Measurements from ENCODE around the gene CDKN2B-AS1.

- no peak for TF ChIP-seq CTCF (IDR thresholded peaks at IDR 0.05; ENCODE audit: poor library complexity)
- no peak for TF ChIP-seq EZH2 (IDR thresholded peaks at IDR 0.05; ENCODE audit: borderline replicate concordance)
Measured at GRCh38 chr9:22088717-22089061, 94.1 kb downstream of the CDKN2B-AS1 start.
